Colon (tissue), 2 donors: Measurements from ENCODE around the gene MGAT5.

ENCODE experiments used
- FAIRE-seq: peaks from 2 replicates; lab custom pipeline; 2012; peaks lifted over from hg19 to GRCh38; lab: Jason Lieb, UNC
- donor health status: control.
- donor health status: control.

Gene MGAT5

GRCh38 chr2:134231965-134232340 lies 21.9 kb upstream of the MGAT5 start:
- no peak for FAIRE-seq

GRCh38 chr2:134232461-134232860 lies 21.4 kb upstream of the MGAT5 start:
- FAIRE-seq, result no peak

- no peak for FAIRE-seq
Observed at GRCh38 chr2:134232868-134233727, 20.8 kb upstream of the MGAT5 start.

GRCh38 chr2:134233728-134234136 lies 20.1 kb upstream of the MGAT5 start:
- FAIRE-seq, result no peak

GRCh38 chr2:134234535-134234934 lies 19.3 kb upstream of the MGAT5 start:
- FAIRE-seq, result no peak

- no peak for FAIRE-seq
Observed at GRCh38 chr2:134235510-134236144, 18.2 kb upstream of the MGAT5 start.

- FAIRE-seq, result no peak
Observed at GRCh38 chr2:134238371-134238770, 15.5 kb upstream of the MGAT5 start.

GRCh38 chr2:134240061-134240460 lies 13.8 kb upstream of the MGAT5 start:
- no peak for FAIRE-seq

- FAIRE-seq, result no peak
Observed at GRCh38 chr2:134241911-134242310, 12.0 kb upstream of the MGAT5 start.

- no peak for FAIRE-seq
Observed at GRCh38 chr2:134243244-134243643, 10.6 kb upstream of the MGAT5 start.

GRCh38 chr2:134244086-134244485 lies 9.8 kb upstream of the MGAT5 start:
- no peak for FAIRE-seq

- FAIRE-seq, result no peak
Observed at GRCh38 chr2:134244587-134244986, 9.3 kb upstream of the MGAT5 start.

- FAIRE-seq, result no peak
Observed at GRCh38 chr2:134245340-134245984, 8.4 kb upstream of the MGAT5 start.

GRCh38 chr2:134246154-134246874 lies 7.6 kb upstream of the MGAT5 start:
- no peak for FAIRE-seq

- no peak for FAIRE-seq
Observed at GRCh38 chr2:134247679-134248078, 6.2 kb upstream of the MGAT5 start.

- no peak for FAIRE-seq
Observed at GRCh38 chr2:134248913-134249312, 5.0 kb upstream of the MGAT5 start.

- FAIRE-seq, result no peak
Observed at GRCh38 chr2:134249755-134250154, 4.1 kb upstream of the MGAT5 start.

GRCh38 chr2:134250840-134251461 lies 2.9 kb upstream of the MGAT5 start:
- FAIRE-seq, result no peak

- FAIRE-seq, result no peak
Observed at GRCh38 chr2:134252092-134252750, 1.7 kb upstream of the MGAT5 start.

- FAIRE-seq, result no peak
Observed at GRCh38 chr2:134253117-134253704, 661 bp upstream of the MGAT5 start.

GRCh38 chr2:134254824-134255223 lies 952 bp downstream of the MGAT5 start:
- no peak for FAIRE-seq
